Activated T-cell treated with anti-CD3 and anti-CD28 coated beads for 1 hour (primary cell): ENCODE results near the gene TNFAIP6.

Experiments
- DNase-seq: peaks from one replicate; pipeline ENCODE4 v3.0.0-alpha.2; 2020; ENCODE audit warnings: low read depth

TNFAIP6 gene

GRCh38 chr2:151359768-151360461 lies 2.5 kb downstream of the TNFAIP6 start:
- no peak for DNase-seq

- no peak for DNase-seq
Measured at GRCh38 chr2:151361674-151362370, 4.4 kb downstream of the TNFAIP6 start.

- no peak for DNase-seq
Measured at GRCh38 chr2:151363709-151364108, 6.3 kb downstream of the TNFAIP6 start.

- no peak for DNase-seq
Measured at GRCh38 chr2:151367571-151367970, 10.2 kb downstream of the TNFAIP6 start.

- DNase-seq = no peak
Measured at GRCh38 chr2:151374436-151374835, 17.0 kb downstream of the TNFAIP6 start.

- no peak for DNase-seq
Measured at GRCh38 chr2:151379169-151379568, 21.8 kb downstream of the TNFAIP6 start.

DNA sequence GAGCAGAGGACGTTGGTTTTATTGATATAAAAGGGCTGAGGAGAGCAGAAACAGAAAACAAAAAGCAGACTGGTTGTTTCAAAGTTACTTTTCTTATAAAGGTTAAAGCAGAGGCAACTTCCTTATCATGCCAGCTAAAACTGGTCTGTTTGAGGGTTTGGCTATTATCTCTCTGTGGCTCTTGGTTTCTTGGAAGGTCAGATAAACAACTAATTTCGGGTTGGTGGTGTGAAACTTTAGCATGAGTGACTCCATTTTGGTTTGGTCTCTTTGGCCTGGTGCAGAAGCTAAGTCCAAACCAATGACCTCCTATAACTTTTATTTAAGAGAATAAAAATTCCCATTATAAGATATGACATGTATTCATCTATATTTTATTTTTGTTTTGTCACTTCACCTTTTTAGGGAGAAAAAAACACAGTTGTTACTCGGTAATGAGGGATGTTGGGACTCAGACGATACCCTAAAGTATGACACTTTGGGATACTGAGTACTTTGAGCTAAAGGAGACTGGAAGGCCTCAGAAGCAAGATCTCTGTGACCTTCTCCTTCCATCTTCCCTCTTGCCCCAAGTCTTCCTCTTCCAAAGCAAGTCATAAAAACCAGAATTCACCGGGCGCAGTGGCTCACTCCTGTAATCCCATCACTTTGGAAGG lies 23.3 kb downstream of the TNFAIP6 start:
- DNase-seq = no peak

DNA sequence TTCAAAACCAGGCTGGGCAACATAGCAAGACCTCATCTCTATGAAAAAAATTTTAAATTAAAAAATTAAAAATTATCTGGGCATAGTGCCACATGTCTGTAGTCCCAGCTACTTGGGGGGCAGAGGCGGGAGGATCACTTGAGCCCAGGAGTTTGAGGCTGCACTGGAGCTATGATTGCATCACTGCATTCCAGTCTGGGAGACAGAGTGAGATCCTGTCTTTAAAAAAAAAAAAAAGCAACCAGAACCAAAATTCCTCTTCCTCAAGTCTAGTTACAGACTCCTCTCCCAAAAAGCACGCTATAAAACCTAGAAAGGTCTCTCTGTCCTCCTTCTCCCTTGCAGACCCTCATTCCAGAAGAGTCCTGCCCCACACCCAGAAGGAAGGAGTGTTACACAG lies 23.9 kb downstream of the TNFAIP6 start:
- DNase-seq = no peak

DNA sequence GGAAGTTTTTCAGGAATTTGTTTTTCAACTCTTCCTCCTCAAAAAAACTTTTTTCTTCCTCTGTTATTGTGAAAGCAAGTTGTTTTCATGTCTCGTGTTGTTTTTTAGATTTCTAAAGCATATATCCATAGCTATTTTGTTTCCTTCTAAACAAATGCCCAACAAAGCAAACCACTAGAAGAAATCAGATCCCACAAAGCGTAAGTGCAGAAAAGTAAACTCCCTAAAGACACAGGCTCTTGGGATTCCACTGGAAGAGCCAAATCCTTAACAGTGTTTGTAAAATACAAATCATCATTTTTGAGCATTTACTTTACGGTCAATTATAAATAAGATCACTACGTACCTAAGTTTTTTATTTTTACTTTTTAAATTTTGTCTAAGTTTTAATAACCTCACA lies 30.6 kb downstream of the TNFAIP6 start:
- no peak for DNase-seq

DNA sequence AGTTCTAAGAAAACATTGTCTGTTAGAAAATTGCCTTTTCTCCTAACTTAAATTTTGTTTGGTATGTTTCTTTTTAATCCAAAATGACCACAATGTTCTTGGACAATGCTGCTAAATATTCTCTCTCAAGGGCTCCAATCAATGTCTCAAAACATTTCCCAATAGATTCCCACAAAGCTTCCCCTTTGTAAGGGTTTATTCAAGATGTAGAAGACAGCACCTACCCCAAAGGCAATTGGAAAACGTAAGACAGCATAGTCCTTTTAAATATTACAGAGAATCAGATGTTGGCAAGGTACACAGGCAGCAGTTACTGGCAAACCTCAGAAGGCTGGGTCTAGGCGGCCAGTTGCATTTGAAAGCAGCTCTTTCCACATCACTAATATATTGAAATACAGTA lies 34.0 kb downstream of the TNFAIP6 start:
- DNase-seq = no peak

DNA sequence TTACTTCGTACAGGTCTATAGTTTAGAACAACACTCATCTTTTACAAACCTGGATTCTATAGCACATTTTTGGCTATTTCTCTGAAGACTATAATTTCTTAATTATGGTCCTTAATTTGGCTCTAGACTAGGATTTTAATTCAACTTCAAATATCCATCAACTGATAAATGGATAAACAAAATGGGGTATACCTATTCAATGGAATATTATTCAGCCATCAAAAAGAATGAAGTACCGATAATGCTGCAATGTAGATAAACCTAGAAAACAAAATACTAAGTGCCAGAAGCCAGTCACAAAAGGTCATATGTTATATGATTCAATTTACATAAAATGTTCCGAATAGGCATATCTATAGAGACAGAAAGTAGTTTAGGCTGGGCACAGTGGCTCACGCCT lies 37.1 kb downstream of the TNFAIP6 start:
- no peak for DNase-seq

GRCh38 chr2:151395509-151396374 lies 38.4 kb downstream of the TNFAIP6 start:
- DNase-seq = no peak

DNA sequence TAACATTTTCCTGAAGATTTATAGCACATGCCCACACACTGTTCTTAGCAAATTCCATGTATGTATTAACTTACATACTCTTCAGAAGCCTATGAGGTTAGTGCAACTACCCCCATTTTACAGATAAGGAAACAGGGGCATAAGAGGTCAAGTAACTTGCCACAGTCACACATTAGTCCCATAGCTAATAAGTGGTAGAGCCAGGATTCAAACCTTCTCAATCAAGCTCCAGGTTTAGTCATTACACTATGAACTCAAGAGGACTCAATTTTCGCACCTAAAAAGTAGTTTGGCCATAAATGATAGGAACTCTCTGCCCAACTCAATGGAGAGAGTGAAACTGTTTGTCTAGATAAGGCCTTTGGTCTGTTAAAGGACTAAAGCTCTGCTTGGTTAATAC lies 42.6 kb downstream of the TNFAIP6 start:
- no peak for DNase-seq

DNA sequence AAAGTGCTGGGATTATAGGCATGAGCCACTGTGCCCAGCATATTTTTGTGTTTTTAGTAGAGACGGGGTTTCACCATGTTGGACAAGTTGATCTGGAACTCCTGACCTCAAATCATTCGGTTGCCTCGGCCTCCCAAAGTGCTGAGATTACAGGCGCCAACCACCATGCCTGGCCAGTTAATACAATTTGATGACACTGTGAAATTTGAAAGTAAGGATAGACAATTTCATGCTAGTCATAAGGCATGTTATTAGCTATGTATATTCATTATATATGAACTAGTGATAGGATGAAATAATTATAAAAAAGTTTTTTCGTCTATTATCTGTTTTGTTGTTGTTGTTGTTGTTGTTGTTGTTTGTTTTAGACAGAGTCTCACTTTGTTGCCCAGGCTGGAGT lies 43.8 kb downstream of the TNFAIP6 start:
- DNase-seq = no peak

DNA sequence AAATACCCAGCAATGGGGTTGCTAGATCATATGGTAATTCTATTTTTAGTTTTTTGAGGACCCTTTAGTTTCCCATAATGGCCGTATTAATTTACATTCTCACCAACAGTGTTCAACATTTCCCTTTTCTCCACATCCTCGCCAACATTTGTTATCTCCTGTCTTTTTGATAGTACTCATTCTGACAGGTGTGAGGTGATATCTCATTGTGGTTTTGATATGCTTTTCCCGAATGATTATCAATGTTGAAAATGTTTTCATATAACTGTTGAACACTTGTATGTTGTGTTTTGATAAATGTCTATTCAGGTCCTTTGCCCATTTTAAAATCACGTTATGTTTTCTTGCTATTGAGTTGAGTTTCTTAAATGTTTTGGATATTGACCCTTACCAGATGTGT lies 46.5 kb downstream of the TNFAIP6 start:
- no peak for DNase-seq

DNA sequence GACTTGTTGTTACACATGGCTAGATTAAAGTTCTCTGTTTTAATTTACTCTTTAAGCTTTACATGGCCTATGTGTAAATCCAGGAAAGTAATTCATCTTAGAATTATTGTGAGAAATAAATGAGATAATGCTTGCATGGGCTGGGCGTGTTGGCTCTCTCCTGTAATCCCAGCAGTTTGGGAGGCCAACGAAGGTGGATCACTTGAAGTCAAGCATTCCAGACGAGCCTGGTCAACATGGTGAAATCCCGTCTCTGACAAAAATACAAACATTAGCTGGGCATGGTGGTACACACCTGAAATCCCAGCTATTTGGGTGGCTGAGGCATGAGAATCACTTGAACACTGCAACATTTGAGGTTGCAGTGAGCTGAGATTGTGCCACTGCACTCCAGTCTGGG lies 48.0 kb downstream of the TNFAIP6 start:
- DNase-seq = no peak

DNA sequence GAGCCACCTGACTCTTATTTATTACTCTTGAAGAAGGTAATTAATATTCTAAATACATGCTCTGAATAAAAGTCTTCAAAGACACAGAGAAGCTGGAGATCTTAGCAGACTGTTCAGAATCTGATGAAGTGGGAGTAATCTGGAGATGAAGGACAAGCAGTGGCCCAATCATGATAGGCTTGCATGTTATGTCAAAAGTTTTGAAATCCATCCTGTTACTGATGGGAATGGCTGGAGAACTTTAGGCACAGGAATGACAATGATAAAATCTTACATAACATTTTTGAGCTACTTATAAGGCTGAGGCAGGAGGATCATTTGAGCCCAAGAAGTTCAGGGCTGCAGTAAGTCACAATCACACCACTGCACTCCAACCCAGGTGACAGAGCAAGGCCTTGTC lies 49.9 kb downstream of the TNFAIP6 start:
- DNase-seq = no peak

DNA sequence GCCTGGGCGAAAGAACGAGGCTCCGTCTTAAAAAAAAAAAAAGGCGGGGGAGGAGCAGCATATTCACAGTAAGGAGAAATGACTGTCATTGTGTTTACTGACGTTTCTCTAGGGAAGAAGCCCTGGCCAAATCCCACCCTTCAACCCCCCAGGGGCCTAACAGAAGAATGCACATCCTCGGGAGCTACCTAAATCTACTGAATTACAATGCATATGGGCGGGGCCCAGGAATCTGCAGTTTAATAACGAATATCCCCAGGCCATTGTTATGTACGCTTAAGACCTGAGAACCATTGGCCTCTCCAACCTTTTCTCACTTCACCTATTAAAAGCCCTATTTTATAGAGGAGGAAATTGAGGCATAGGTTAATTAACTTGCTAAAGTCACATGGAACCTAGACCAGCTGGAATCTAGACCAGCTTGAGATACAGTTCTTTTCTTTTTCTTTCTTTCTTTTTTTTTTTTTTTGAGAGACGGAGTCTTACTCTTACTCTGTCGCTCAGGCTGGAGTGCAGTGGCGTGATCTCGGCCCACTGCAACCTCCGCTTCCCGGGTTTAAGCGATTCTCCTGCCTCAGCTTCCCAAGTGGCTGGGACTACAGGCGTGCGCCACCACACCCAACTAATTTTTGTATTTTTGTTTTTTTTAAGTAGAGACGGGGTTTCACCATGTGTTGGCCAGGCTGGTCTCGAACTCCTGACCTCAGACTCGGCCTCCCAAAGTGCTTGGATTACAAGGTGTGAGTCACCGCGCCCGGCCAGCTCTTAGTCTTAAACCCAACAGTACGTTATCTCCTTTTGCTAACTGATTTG lies 51.6 kb downstream of the TNFAIP6 start:
- no peak for DNase-seq

- peak; percentile 66 for DNase-seq
Measured at GRCh38 chr2:151409601-151410484, 52.5 kb downstream of the TNFAIP6 start, which contains the start of gene RIF1. TSS of gene RIF1 (plus strand) at chr2:151409902. CDS start at chr2:151410424, 522 bp downstream.

- peak; percentile 38 for DNase-seq
Measured at GRCh38 chr2:151410485-151410834, 53.1 kb downstream of the TNFAIP6 start.
